AG10803 (cell line): ENCODE measurements around the gene CHID1.
A peak's percentile ranks its signal among the peaks of the same experiment; 100 is the strongest.

ENCODE experiments used
- DNase-seq: peaks from one replicate; pipeline ENCODE4 v3.0.0; 2010; ENCODE audit warnings: low read depth
- H3K4me3 ChIP-seq: 2 replicates; pipeline ENCODE4 v1.5.1; 2011; ENCODE audit warnings: mild to moderate bottlenecking, low read length, control low read depth
- TF ChIP-seq, protein P1 (sequence below): conservative IDR thresholded peaks from 2 replicates; pipeline ENCODE4 v1.5.1; 2011; ENCODE audit warnings: mild to moderate bottlenecking, low read length, control low read depth, inconsistent platforms

CHID1 gene

DNA sequence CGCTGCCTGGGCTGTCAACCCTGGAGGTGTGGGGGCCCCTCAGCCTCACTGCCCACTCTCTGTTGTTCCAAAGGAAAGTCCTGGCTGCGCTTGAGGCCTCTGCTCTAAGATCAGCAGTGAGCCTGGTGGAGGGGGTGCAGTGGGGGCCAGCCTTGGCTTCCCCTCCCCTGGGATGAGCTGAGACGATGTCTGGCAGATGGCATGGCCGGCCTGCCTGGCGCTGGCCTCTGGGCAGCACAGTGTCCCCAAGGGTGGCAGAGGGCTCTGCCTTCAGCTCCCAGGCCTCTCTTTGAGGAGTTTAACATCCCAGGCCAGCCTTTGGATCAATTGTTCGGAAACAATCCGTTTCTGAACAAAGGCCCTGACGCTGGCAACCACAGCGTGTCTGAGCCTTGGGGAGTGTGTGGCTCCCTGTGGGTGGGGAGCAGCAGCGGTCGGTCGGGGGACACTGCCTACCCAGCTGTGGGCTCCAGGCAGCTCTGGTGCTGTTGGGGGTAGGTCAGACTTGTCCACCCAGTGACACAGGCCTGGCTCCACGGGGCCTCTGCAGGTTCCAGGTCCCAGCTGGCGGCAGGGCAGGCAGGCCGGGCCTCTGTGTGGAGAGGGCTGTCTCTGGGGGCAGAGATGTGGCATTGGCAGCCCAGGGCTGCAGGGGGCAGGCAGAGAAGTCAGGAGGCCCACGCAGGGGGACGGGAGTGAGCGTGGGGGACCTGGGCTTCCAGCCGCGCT lies 55.8 kb downstream of the CHID1 start:
- no peak overlapping the region for H3K4me3 ChIP-seq
- TF ChIP-seq, protein P1, sequence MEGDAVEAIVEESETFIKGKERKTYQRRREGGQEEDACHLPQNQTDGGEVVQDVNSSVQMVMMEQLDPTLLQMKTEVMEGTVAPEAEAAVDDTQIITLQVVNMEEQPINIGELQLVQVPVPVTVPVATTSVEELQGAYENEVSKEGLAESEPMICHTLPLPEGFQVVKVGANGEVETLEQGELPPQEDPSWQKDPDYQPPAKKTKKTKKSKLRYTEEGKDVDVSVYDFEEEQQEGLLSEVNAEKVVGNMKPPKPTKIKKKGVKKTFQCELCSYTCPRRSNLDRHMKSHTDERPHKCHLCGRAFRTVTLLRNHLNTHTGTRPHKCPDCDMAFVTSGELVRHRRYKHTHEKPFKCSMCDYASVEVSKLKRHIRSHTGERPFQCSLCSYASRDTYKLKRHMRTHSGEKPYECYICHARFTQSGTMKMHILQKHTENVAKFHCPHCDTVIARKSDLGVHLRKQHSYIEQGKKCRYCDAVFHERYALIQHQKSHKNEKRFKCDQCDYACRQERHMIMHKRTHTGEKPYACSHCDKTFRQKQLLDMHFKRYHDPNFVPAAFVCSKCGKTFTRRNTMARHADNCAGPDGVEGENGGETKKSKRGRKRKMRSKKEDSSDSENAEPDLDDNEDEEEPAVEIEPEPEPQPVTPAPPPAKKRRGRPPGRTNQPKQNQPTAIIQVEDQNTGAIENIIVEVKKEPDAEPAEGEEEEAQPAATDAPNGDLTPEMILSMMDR: no peak
- DNase-seq: no peak

DNA sequence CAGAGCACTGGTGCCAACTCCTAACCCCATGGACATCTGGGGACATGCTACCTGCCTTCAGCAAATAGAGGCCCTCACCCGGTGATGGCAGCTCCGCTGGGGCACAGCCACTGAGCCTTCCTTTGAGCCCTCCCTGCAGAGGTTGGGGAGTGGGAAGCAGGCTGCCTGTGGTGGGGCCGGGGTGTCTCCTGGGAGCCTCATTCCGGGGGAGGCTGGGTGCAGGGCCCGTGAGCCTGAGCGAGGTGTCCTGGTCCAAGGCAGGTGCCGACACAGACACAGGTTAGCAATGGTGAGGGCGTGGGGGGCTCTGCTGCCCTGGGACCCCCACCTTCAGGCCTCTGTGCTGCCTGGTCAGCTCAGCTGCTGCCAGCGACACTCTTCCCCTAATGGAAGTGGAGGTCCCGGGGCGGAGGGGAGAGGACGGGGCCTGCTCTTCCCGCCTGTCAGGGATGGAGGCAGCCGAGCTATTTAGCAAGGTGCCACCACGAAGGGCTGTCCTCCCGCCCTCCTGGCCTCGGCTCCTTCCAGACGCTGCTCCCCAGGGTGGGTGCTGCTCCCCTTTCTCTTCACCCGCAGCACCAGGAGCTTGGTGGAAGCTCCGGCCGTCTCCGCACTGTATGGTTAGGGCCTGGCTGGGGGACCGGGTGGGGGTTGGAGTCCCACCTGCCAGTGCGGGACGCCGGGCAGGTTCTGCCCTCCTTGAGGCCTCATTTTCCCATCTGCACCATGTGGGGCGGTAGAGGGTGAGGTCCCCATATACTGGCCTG lies 56.7 kb downstream of the CHID1 start:
- H3K4me3 ChIP-seq: no peak overlapping the region
- no peak for DNase-seq
- TF ChIP-seq, protein P1: no peak

DNA sequence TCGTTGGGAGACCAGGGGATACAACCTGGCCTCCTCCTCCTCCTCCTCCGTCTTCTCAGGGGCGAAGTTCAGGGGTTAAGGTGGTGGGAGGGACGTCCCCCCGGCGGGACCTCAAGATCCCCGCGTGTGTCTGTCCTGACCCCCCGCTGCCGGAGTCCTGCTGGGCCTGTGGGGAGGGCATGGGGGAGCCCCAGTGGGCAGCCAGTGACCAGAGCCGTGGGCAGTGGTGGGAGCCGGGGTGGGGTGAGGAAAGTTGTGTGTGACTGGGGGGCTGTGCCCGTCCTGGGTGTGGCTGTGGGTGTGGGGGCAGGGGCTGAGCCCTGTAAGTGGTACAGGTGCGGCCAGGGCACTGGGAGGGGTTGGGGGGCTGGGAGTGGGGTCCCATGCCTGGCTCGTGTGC lies 57.8 kb downstream of the CHID1 start:
- no peak overlapping the region for H3K4me3 ChIP-seq
- TF ChIP-seq, protein P1: no peak
- no peak for DNase-seq

DNA sequence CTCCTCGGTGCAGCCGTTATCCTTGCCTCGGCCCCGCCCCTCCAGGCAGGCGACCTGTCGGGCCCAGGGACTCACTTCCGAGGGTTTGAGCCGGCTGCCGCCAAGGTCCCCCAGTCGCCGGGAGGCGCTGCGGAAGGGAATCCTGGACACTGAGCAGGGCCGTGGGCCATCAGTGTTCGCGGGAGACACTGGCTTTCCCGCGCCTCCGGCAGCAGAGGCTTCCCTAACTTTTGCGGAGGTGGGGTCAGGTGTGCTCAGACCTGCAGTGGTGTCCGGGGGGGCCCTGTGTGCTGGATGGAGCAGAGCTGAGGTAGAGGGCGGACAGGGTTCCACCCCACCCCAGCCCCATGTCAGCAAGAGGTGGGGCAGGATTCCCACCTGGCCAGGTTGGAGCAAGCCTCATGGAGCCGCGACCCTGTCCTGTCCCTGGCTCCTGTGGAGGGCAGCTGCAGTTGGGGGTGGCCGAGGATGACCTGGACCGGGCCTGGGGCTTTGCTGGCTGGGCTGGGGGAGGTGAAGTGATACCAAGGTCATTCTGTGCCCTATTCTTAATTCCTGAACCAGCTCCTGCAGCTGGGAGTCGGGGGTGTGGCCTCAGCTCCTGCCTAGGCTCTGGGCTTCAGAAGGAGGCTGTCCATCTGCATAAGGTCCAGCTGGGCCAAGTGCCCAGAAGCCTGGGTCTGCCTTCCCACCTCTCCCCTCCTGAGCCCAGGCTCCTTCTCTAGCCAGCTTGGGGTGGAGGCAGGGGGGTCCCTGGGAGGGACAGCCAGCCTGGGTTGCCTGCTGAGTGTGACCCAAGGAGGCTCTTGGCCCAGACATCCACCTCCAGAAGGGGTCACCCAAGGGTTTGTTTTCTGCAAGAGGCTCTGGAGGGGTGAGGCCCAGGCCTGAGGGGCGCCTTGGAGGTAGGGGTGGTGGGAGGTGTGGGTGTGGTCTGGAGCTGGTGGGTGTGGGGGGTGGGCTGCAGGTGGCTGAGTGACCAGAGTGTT lies 59.5 kb downstream of the CHID1 start:
- H3K4me3 ChIP-seq: no peak overlapping the region
- no peak for DNase-seq
- TF ChIP-seq, protein P1: no peak

DNA sequence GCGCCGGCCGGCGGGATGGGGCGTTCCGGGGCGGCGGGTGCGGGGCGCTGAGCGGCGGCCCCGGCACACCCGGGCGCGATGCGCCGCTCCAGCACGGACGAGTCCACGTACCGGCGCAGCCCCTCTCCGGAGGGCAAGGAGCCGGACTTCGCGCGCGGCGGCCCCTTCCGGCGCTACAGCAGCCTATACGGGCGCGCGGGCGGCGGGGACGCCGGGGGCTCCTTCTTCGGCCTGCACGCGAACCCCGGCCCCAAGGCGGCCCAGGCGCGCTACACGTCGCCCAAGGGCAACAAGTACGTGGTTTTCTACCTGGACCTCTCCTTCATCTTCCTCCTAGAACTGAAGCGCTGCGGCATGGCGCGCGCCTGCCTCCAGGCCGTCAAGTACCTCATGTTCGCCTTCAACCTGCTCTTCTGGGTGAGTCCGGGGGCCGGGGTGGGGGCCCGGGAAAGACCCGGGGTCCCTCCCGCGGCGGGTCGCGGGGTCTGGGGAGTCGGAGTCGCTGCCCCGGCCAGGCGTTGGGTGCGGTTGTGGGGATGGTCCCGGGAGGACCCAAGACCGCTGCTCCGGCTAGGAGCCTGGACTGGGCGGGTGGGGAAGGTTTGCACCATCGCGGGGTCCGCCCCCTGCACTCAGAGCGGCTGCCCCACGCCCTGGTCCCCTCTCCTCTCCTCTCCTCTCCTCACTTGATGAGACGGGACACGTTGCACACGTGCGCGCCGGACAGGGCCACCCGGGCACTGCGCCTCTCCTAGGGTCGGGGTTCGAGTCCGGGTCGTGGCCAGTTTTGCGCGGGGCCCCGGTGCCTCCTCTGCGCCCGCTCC lies 60.4 kb downstream of the CHID1 start:
- TF ChIP-seq, protein P1: no peak
- DNase-seq: no peak
- peak overlapping the region; percentile 26; the same call in 1 of the 2 replicates for H3K4me3 ChIP-seq

GRCh38 chr11:849104-849824 lies 61.3 kb downstream of the CHID1 start:
- peak overlapping the region; percentile 47 for H3K4me3 ChIP-seq
- TF ChIP-seq, protein P1: no peak
- no peak for DNase-seq
